ENCODE measurements around the gene RAI1.

RAI1 gene

GRCh38 chr17:17740615-17741348 is 59.5 kb downstream of the RAI1 start:
- no peak overlapping the region for H3K4me3 ChIP-seq (ENCODE audit: low read depth, low read length)
- no peak for TF ChIP-seq CTCF (IDR thresholded peaks at IDR 0.05; ENCODE audit: low read depth, low read length)

GRCh38 chr17:17741349-17742023 is 60.2 kb downstream of the RAI1 start:
- H3K4me3 ChIP-seq (ENCODE audit: low read depth, low read length), result no peak overlapping the region
- no peak for TF ChIP-seq CTCF (IDR thresholded peaks at IDR 0.05; ENCODE audit: low read depth, low read length)

GRCh38 chr17:17742133-17742621 is 60.9 kb downstream of the RAI1 start:
- H3K4me3 ChIP-seq (ENCODE audit: low read depth, low read length), result no peak overlapping the region
- TF ChIP-seq CTCF (IDR thresholded peaks at IDR 0.05; ENCODE audit: low read depth, low read length), result no peak

GRCh38 chr17:17742688-17743390 is 61.6 kb downstream of the RAI1 start:
- TF ChIP-seq CTCF (IDR thresholded peaks at IDR 0.05; ENCODE audit: low read depth, low read length), result no peak
- no peak overlapping the region for H3K4me3 ChIP-seq (ENCODE audit: low read depth, low read length)

- TF ChIP-seq CTCF (IDR thresholded peaks at IDR 0.05; ENCODE audit: low read depth, low read length), result no peak
- no peak overlapping the region for H3K4me3 ChIP-seq (ENCODE audit: low read depth, low read length)
Observed at GRCh38 chr17:17743391-17744112, 62.3 kb downstream of the RAI1 start.

GRCh38 chr17:17744116-17744515 is 62.9 kb downstream of the RAI1 start:
- no peak for TF ChIP-seq CTCF (IDR thresholded peaks at IDR 0.05; ENCODE audit: low read depth, low read length)
- H3K4me3 ChIP-seq (ENCODE audit: low read depth, low read length), result no peak overlapping the region
